ENCODE data around the gene RNF187. TPM values are rescaled to one million over a fixed set of nuclear protein-coding genes. Genes with fewer than 3 reads are reported as not detected.

RNF187 gene
- total RNA-seq, 1 experiment from 2014 or later: 141 TPM

- Mint-ChIP-seq H3K27ac (no peak overlapping the region), H3K4me1 (peaks cover 8% of the 10 kb centered on the region), H3K36me3 (peaks cover 4% of the 10 kb centered on the region; the same call in 1 of the 2 replicates), H3K9me3 (peaks cover 17% of the 10 kb centered on the region), H3K4me3 (no peak overlapping the region), H3K27me3 (ENCODE audit: low read depth) (peaks cover 89% of the 10 kb centered on the region)
- DNase-seq (ENCODE audit: low spot score) (no peak), ATAC-seq (no peak)
- ChIA-PET CTCF (interaction anchor here (2.1 to 2.5 kb wide), 2 partner anchors 11 to 43 kb away, joined by 7 to 8 read pairs; no protein-coding TSS in a partner anchor), POLR2A (no interaction called here)
- TF ChIP-seq NR2C2 (CRISPR knock-in tag; IDR thresholded peaks at IDR 0.05): no peak
- TF ChIP-seq, protein P1, sequence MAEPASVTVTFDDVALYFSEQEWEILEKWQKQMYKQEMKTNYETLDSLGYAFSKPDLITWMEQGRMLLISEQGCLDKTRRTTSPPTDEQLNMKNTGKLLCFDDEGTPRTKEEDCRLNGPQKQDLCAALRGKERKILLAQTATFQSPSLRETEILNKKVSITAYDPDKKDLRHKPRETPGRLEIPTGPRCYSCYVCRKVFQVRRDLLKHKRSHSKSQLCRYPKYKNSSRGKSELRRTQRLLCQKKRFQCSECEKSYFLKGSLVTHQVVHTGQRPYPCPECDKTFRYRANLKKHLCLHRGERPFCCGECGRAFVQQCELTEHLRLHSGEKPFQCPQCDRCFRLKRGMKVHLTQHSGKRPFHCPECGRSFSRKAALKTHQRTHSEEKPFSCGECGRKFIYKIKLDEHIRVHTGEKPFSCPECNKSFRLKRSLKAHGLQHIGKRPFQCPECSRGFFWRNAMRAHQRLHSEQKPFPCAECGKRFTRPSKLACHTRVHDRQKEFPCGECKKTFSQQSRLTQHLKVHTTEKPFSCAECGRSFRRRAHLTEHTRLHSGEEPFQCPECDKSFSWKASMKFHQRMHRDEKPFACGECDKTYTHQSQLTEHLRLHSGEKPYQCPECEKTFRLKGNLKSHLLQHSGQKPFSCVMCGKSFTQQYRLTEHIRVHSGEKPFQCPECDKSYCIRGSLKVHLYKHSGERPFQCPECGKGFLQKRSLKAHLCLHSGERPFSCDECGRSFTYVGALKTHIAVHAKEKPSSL (CRISPR knock-in tag; conservative IDR thresholded peaks at IDR 0.05): no peak
- no peak for TF ChIP-seq ZSCAN18 (CRISPR knock-in tag; IDR thresholded peaks at IDR 0.05)
- TF ChIP-seq, protein P2, sequence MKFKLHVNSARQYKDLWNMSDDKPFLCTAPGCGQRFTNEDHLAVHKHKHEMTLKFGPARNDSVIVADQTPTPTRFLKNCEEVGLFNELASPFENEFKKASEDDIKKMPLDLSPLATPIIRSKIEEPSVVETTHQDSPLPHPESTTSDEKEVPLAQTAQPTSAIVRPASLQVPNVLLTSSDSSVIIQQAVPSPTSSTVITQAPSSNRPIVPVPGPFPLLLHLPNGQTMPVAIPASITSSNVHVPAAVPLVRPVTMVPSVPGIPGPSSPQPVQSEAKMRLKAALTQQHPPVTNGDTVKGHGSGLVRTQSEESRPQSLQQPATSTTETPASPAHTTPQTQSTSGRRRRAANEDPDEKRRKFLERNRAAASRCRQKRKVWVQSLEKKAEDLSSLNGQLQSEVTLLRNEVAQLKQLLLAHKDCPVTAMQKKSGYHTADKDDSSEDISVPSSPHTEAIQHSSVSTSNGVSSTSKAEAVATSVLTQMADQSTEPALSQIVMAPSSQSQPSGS (CRISPR knock-in tag; IDR thresholded peaks at IDR 0.05; ENCODE audit: borderline replicate concordance, low read depth): no peak
- TF ChIP-seq ZNF532 (CRISPR knock-in tag; IDR thresholded peaks at IDR 0.05; ENCODE audit: borderline replicate concordance): no peak
- TF ChIP-seq AFF4 (CRISPR knock-in tag; IDR thresholded peaks at IDR 0.05; ENCODE audit: borderline replicate concordance): no peak
- TF ChIP-seq, protein P3, sequence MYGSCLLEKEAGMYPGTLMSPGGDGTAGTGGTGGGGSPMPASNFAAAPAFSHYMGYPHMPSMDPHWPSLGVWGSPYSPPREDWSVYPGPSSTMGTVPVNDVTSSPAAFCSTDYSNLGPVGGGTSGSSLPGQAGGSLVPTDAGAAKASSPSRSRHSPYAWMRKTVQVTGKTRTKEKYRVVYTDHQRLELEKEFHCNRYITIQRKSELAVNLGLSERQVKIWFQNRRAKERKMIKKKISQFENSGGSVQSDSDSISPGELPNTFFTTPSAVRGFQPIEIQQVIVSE (CRISPR knock-in tag; IDR thresholded peaks at IDR 0.05; ENCODE audit: borderline replicate concordance): no peak
- no peak for TF ChIP-seq STAT6 (CRISPR knock-in tag; conservative IDR thresholded peaks at IDR 0.05; ENCODE audit: low read depth)
- TF ChIP-seq FOXK1 (CRISPR knock-in tag; IDR thresholded peaks at IDR 0.05): no peak
- TF ChIP-seq TP53 (CRISPR knock-in tag; IDR thresholded peaks at IDR 0.05): no peak
- TF ChIP-seq SMAD3 (CRISPR knock-in tag; IDR thresholded peaks at IDR 0.05; ENCODE audit: borderline replicate concordance): no peak
- TF ChIP-seq NR3C1 (CRISPR knock-in tag; conservative IDR thresholded peaks at IDR 0.05; ENCODE audit: low read depth): no peak
- no peak for TF ChIP-seq AR (CRISPR knock-in tag; IDR thresholded peaks at IDR 0.05)
- no peak for TF ChIP-seq PRRX2 (CRISPR knock-in tag; IDR thresholded peaks at IDR 0.05)
- no peak for TF ChIP-seq NR1H2 (CRISPR knock-in tag; IDR thresholded peaks at IDR 0.05)
- TF ChIP-seq ZNF219 (CRISPR knock-in tag; IDR thresholded peaks at IDR 0.05; ENCODE audit: borderline replicate concordance): no peak
- TF ChIP-seq JAZF1 (CRISPR knock-in tag; IDR thresholded peaks at IDR 0.05): no peak
Observed at GRCh38 chr1:228502522-228502921, 15.3 kb downstream of the RNF187 start.

Data from WTC11 (cell line).